ENCODE data around the gene CHMP6.
A peak's percentile ranks its signal among the peaks of the same experiment; 100 is the strongest.

Gene CHMP6

DNA sequence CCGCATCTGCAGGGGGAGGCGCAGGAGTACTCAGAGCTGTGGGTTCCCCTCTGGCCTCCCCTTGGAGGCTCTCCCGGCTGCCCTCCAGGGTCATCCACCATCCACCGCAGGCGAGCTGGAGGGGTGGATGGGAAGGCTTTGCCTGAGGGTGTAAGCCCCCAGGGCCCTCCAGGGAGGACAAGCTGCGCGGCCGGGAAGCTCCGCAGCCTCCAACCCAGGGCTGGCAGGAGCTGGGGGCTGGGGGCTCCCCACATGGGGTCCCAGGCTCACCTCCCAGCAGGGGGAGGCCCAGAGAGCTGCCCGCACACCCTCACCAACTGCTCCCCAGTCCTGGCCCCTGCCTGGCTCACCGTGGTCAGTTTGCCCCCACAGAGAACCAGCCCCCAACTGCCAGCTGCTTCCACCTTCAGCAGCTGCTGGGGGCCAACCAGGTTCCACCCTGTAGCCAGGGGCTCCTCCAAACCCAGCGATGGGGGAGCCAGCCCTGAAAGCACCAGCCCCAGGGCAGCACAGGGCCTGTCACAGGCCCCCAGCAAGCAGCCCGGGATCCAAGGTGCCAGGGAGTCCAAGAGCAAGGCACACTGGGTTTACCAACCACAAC lies 19.8 kb upstream of the CHMP6 start:
- no peak for DNase-seq

DNA sequence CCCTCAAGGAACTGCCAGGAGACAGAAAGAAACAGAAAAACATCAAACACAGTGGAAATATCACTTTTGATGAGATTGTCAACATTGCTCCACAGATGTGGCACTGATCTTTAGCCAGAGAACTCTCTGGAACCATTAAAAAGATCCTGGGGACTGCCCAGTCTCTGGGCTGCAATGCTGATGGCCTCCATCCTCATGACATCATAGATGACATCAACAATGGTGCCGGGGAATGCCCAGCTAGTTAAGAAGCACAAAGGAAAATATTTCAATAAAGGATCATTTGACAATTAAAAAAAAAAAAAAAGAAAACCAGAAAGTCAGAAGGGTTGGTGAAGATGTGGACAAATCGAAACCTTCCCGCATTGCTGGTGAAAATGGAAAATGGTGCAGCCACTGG lies 14.9 kb upstream of the CHMP6 start:
- DNase-seq, result no peak

DNA sequence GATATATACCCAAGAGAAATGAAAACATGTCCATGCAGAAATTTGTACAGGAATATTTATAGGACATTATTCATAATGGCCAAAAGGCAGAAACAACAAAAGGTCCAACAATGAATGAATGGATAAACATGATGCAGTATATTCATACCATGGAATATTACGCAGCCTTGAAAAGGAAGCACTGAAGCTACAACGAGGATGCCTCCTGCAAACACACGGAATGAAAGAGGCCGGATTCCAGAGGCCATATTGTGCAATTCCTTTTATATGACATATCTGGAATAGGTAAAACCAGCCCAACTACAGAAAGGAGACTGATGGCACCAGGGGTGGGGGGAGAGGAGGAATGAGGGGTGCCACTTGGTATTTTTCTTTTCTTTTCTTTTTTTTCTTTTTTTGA lies 14.5 kb upstream of the CHMP6 start:
- DNase-seq, result no peak

DNA sequence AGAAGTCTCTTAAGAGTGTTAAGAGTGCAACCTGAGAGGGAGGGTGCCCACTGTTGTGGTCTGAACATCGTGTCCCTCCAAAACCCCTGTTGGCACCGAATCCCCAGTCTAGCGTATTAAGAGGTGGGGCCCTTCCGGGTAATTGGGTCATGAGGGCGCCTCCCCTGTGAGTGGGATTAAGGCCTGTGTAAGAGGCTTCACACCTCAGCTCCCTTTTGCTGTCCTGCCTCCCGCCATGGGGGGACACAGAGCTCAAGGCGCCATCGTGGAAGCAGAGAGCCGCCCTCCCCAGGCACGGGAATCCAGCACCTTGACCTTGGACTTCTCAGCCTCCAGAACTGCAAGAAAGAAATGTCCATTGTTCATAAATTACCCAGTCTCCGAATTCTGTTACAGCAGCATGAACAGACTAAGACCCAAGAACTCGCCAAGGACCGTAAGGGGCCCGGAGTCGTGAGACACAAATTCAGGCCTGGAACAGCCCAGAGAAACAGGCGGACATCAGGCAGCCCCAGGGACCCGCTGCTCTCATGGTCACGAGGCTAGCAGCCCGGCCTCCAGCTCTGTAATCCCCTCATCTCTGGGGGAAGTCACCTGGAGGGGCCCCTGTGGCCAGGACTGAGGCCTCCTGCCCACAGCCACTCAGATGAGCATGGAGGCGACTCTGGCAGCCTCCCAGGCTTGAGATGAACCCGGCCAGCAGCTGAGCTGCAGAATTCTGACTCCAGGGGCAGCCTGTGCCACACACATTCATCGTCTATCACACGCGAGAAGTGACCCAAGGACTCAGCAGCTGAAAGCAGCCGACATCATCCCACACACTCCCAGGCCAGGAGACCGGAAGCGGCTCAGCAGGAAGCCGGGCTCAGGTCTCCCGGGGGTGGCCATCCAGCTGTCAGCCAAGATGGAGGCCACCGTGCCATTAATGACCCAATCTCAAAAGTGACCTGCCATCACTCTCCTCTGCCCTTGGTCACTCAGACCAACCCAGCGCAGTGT lies 12.8 kb upstream of the CHMP6 start:
- no peak for DNase-seq

DNA sequence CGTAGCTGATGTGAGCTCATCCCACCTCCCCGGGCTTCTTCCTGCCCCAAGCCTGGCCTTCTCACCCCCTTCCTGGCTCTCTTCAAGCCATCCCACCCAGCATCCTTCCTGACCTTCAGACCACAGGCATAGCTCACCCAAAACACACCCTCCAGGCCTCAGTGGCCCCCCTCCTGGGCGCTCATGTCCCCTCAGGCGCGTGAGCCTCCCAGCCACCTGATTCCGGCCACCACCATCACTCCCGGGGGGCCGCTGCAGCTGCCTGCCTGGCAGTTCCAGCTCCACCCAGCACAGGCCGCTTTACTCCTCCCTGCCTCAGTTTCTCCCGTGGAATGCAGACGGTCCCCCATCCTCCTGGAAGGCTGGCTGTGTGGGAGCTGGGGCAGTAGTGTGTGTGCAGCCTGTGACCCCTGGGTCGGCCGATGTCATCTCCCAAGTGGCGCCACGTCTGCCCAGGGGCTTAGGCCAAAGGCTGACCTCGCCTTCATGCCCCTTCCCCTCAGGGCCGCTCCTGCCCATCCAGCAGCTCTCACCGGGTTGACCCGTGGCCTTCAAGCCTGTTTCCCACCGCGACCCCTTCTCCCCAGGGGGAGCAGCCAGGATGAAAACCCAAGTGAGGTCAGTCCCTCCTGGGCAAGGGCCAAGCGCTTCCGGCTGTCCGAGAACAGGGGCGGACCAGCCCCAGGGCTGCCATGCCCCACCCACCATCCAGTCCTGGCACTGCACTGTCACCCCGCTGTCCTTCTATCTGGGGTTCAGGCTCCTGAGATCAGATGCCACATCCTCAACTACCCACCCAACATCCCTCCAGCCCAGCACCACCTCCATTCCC lies 11.9 kb upstream of the CHMP6 start:
- DNase-seq, result no peak

DNA sequence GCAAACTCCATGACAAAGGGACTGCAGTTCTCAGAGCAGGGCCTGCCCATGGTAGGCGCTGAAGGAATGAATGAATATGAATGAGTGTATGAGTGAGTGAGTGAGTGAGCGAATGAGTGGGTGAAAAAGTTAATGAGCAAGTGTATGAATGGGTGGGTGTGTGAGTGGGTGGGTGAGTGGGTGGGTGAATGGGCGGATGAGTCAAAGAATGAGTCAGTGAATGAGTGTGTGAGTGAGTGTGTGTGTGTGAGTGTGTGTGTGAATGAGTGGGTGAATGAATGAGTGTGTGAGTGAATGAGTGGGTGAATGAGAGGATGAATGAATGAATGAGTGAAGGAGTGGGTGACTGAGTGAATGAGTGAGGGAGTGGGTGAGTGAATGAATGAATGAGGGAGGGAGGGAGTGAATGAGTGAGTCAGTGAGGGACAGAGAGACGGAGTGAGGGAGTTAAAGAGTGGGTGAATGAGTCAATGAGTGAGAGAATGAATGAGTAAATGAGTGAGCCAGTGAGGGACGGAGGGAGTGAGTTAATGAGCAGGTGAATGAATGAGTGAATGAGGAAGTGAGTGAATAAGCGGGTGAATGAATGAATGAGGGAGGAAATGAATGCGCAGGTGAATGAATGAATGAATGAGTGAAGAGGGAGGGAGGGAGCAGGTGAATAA lies 11.1 kb upstream of the CHMP6 start:
- peak; percentile 32 for DNase-seq

DNA sequence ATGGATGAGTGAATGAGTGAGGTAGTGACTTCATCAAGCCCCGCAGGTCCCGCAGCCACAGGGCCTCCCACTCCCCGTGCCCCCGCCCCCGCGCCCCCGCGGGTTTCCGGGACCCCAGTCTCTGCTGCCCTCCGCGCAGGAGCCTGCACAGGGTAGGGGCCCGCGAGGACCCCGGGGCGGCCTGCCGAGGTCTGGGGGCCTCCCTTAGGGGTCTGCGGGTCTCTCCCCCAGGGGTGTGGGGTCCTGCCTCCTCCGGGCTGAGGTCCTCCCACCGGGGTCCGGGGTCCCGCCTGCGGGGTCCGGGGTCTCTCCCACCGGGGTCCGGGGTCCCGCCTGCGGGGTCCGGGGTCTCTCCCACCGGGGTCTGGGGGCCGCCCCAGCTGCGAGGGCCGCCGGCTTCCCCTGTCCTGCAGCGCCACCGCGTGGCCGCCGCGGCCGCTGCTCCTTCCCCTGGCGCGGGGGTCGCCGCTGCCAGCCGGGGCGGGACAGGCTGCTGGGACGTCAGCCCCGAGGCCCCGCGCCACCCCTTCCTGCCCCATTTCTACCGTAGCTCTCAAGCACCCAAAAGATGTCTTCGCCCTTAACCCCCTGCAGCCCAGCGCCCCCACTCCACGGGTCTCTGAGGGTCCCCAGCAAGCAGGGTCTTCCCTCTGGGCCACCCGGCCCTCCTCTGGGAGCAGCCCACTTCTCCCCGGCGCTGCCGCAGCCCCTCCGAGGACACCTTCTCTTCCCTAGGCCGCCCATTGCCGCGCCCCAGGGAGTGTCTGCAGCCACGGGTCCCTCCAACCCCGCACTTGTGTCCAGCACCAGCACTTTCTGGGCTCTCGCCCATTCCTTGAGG lies 10.4 kb upstream of the CHMP6 start:
- no peak for DNase-seq

DNA sequence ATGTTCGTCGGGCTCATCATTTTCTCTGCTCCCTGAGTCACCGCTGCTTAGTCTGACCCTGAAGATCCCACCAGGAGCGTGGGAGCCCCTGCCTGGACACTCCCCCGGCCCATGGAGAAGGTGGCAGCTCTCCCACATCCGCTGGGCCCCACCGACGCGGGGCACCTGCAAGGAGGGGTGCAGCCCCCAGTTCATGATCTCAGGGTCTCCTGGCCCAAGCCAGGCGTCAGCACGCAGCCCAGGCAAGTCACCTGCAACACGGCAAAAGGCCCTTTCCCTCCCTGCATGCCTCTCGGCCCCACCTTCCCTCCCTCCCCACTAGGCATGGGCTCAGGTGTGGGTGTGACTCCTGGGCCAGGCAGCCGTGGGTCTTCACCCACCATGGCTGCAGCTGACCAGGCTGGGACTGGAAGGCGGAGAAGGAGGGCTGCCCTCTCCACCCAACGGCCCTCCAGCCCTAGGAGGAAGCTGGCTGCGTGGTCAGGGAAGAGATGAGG lies 9.7 kb upstream of the CHMP6 start:
- no peak for DNase-seq

DNA sequence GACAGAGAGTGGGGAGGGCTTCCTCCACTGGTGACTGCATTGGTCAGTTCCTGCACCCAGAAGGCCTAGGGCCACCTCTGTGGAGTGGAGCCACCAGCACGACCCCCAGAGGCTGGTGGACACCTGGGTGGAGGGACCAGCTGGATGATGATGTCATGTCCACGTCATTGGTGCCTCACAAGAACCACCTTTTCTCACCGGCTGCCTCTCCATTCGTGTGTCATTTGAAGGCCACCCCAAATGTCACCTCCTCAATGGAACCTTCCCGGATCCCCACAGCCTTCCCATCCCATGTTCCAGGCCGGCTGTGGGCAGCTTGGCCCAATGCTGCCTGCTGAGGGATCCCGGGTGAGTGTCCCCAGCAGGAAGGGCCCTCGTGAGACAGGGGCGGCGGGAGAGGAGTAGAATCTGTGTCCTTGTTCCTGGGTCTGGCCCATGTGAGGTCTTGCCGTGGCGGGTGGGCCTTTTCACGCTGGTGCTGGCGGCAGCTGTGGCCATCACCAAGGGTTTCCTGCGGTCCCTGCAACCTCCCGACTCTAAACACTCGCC lies 9.1 kb upstream of the CHMP6 start:
- no peak for DNase-seq

DNA sequence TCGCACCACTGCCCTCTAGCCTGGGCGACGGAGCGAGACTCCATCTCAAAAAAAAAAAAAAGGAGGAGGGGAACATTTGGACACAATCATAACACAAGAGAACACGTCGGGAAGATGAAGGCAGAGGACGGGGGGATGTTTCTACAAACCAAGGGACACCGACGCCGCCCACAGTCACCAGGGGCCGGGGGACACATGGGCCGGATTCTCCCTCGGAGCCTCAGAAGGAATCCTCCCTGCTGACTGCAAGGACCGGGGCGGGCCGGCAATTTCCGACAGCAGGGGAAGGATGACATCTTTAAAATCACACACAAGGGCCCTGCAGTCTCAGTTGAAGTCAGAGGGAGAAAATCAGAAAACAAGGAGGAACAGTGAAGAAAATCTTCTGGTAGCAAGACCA lies 8.1 kb upstream of the CHMP6 start:
- no peak for DNase-seq

DNA sequence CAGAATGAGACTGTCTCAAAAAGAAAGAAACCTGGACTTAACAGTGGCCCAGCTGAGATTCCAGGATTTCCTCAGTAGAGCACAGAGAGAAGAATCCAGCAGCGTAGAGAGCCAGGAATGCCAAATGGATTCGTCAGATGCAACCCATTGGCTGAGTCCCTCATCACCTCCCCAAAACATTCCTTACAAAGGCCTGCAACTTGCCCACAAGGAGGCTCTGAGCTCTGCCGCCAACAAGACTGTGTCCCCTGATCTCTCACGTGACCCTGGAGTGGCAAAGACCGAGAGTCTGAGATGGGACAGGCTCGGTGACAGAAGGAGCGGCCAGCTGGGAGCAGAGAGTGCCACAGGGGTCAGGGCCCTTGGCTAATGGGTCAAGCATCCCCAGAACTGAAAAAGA lies 6.9 kb upstream of the CHMP6 start:
- DNase-seq, result peak; percentile 98

DNA sequence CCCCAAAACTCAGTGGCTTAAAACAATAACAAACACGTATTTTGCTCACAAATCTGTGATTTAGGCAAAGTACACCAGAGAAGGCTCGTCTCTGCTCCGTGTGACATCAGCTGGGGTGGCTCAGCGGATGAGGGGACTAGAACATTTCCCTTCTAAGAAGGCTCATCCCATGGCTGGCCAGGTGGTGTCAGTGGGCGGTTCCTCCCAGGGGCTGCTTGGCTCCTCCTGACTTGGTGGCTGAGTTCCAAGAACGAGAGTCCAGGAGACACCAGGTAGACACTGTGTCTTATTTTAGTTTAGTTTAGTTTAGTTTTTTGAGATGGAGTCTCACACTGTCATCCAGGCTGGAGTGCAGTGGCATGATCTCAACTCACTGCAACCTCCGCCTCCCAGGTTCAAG lies 5.6 kb upstream of the CHMP6 start:
- no peak for DNase-seq

DNA sequence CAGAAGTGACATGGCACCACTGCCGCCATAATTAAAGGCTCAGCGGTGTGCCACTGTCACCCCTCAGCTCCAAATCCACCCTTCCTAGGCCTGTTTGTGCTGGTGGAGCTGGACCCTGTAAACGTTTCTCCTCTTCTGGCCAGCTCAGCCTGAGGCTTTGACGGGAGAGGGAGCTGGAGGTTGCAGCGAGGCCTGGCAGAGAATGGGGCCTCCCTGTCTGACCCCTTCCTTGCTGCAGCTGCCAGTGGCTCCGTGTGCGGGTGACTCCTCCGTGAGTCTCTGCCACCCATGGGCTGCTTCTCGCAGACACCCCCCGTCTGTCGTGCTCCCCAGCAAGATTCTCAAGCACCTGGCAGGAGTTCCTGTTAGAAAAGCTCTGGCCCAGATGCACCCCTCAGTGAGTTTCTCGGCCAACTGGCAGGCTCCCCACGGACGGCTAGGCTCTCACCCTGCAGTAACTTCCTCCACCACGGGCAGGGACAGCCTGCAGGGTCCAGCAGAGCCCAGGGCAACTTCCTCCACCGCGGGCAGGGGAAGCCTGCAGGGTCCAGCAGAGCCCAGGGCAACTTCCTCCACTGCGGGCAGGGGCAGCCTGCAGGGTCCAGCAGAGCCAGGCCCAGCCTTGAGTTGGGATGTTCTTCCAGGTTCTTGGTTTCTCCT lies 4.7 kb upstream of the CHMP6 start:
- no peak for DNase-seq

DNA sequence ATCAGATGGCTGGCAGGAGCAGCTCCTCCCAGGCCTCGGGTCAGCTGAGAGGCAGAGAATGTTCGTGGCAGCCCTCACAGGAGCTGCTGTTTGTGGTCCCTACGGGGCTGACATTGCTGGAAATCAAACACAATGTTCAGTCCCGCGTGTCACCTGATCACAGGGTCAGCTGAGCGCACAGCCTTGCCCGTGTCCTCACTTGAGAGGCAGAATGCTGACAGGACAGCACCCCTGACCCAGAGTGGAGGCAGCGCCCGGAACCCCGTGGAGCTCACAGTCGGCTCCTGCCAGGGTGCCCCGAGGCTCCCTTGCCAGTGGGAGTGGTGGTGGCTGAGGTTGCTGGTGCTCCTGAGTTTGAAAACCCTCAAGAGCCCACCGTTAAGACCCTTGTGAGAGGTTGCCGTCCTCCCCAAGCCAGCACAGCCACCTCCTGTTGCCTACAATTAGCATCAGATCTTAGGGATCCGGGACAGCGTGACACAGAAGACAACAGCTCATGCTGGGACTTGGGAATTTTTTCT lies 3.6 kb upstream of the CHMP6 start:
- DNase-seq, result no peak

DNA sequence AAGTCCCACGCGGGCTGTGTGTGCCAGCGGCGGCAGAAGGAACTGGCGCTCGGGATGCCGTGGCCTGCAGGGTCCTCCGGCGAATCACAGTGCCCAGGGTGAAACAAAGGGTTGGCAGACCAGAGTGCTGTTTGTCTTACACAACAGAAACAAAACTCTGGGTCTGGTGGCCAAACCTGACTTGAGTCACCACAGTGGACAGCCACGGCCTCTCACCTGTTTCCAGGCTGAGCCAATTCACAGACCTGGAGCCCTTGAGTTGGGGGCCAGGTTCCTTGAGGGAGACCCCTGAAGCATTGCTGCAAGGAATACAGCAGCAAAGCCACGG lies 2.1 kb upstream of the CHMP6 start:
- DNase-seq, result no peak

DNA sequence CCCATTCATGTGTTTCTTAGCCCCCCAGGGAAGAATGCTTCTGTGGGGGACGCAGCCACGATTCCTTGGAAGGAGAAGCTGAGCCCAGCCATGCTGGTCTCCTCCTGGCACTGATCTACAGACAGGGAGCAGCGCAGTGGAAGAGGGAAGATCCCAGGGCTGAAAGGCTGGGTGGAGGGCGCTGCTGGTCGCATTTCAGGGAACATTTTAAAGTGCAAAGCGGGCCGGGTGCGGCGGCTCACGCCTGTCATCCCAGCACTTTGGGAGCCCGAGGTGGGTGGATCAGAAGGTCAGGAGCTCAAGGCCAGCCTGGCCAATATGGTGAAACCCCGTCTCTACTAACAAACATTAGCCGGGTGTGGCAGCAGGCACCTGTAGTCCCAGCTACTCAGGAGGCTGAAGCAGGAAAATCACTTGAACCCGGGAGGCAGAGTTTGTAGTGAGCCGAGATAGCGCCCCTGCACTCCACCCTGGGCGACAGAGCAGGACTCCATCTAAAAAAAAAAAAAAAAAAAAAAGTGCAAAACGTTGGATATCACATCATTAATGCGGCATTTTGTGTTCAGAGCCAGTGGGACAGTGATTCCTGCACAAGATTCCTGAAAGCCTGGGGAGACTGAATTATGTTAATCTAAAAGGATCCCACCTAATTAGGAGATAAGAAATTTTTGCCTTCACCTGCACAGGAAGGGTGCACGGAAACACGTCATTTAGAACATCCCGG lies 558 bp upstream of the CHMP6 start:
- no peak for DNase-seq

DNA sequence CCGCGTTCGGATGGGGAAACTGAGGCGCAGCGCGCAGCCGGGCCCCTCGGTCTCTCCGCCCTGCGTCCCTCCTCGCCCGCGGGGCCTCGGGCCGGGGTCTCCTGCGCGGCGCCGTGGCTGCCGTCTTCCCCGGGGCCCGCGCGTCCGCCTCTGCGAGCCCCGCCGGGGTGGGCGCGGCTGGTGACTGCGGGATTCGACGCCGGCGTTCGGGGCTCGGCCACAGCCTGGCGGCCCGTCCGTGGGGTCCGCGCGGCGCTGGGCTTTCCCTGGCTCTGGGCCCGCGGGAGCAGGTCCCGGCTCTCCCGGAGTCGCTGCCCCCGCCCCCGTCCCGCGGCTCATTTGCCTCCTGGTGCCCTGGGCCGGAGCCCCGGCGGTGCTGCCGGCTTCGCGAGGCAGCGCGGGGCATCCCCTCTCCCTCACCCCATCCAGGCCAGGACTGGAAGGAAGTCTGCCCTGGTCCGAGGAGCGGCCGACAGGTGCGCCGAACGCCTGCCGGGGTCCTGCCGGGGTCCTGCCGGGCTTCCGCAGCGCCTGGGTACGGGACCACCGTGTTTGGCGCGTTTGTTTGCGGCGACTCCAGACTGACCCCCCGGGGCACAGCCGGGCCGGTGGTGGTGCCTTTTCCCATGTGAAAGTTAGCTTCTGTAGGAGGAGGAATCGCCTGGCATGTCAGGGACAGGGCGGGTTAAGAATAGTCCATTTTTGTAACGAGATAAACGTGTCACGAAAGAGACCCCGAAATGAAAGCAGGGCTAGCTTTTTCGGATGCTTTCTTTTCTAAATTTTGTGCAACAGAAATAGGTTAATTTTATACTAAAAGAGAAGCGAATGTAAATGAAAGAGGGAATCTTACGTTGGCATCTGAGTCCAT lies 671 bp downstream of the CHMP6 start:
- no peak for DNase-seq

DNA sequence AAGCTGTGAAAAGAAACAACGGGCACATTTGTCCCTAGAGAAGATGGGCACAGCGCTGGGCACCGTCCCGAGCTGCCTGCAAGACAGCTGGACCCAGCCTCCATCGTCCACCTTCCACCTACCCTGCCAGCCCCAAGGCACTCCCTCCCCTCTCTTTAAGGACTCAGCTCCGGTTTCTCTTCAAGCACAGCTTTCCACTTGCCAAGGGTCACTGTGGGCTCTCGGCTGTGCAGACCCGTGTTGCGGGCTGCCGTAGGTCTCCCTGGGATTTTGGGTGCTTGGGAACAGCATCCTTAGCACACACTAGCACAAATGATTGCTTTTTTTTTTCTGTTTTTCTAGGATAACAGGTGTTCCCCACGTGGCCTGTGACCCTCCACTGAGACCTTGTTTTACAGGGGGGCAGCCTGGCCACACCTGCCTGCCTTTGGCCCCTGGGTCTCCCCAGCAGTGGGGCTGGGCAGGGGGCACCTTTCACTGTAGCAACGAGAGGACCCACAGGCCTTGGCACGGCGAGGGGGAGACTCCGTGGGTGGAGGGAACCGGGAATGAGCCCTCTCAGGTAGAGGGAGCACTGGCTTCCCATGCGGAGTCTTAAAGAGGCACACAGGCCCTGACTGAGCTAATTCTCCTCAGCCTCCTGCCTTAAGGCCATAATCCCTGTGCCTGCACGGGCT lies 1.4 kb downstream of the CHMP6 start:
- DNase-seq, result no peak

DNA sequence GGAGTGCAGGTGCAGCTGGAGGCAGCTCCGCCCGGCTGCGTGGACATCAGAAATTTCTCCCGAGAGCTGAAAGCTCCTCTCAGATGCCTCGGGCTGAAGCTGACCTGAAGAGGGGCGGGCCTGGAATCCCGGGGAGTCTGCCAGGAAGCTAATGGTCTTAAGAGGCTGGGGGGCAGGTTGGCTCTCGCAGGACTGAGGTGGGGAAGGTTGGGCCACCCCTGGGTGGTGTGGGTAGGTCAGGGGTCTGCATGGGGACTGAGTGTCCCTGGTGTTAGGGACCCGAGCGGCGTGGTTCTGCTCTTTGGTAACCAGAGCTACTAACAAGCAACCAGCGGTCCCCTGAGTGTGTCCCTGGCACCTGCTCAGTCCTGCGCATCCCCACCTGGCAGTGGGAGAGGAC lies 3.5 kb downstream of the CHMP6 start:
- no peak for DNase-seq
